Endothelial cell of umbilical vein (primary cell): Measurements from ENCODE around the gene PITPNM3.

Experiments used
- CTCF ChIP-seq, 2 donors: IDR thresholded peaks; 1 replicate in 1 of 2; 2 replicates in 1 of 2; pipeline ENCODE4 v1.5.1; 2011; ENCODE audit warnings: low read length in 2 of 2, mild to moderate bottlenecking in 2 of 2, moderate library complexity in 2 of 2, control low read depth in 1 of 2, inconsistent platforms in 1 of 2, low read depth in 1 of 2; ENCODE audit not compliant: insufficient read depth in 1 of 2; ENCODE audit errors: extremely low read depth in 1 of 2
- MAX ChIP-seq: IDR thresholded peaks from 2 replicates; pipeline ENCODE4 v1.6.1; 2011; ENCODE audit not compliant: insufficient read depth, insufficient read length
- POLR2A ChIP-seq: IDR thresholded peaks from 2 replicates; pipeline ENCODE4 v1.6.1; 2012; ENCODE audit warnings: low read depth, mild to moderate bottlenecking, control low read depth, low read length

- TF ChIP-seq POLR2A, result no peak
- no peak for TF ChIP-seq CTCF (IDR thresholded peaks at IDR 0.05; ENCODE audit: extremely low read depth in 1 of 2, insufficient read depth in 1 of 2, low read depth in 1 of 2, low read length in 2 of 2)
- TF ChIP-seq MAX, result no peak
These were observed 6.8 kb downstream of the PITPNM3 start for GRCh38 chr17:6549384-6550036.
